ENCODE data around the gene KNSTRN.

The KNSTRN gene

GRCh38 chr15:40345867-40346578 lies 36.5 kb upstream of the KNSTRN start:
- no peak for DNase-seq (ENCODE audit: low read depth)

GRCh38 chr15:40346579-40347558 lies 35.7 kb upstream of the KNSTRN start:
- no peak for DNase-seq (ENCODE audit: low read depth)

GRCh38 chr15:40347559-40348473 lies 34.7 kb upstream of the KNSTRN start:
- no peak for DNase-seq (ENCODE audit: low read depth)

- DNase-seq (ENCODE audit: low read depth) = no peak
These were observed 34.0 kb upstream of the KNSTRN start for GRCh38 chr15:40348474-40348870.

GRCh38 chr15:40349163-40349562 lies 33.4 kb upstream of the KNSTRN start:
- no peak for DNase-seq (ENCODE audit: low read depth)

GRCh38 chr15:40352281-40352901 lies 30.1 kb upstream of the KNSTRN start:
- DNase-seq (ENCODE audit: low read depth) = no peak

- DNase-seq (ENCODE audit: low read depth) = no peak
These were observed 28.8 kb upstream of the KNSTRN start for GRCh38 chr15:40353697-40354096.

- no peak for DNase-seq (ENCODE audit: low read depth)
These were observed 27.9 kb upstream of the KNSTRN start for GRCh38 chr15:40354408-40355171.

- DNase-seq (ENCODE audit: low read depth) = no peak
These were observed 26.4 kb upstream of the KNSTRN start for GRCh38 chr15:40355976-40356585.

- no peak for DNase-seq (ENCODE audit: low read depth)
These were observed 25.3 kb upstream of the KNSTRN start for GRCh38 chr15:40357246-40357645.

GRCh38 chr15:40357723-40358470 lies 24.6 kb upstream of the KNSTRN start, which contains the start of gene DISP2:
Gene DISP2 (plus strand): TSS chr15:40358219. CDS start chr15:40358322, 103 bp downstream.
- peak; percentile 76 for DNase-seq (ENCODE audit: low read depth)

- DNase-seq (ENCODE audit: low read depth) = no peak
These were observed 23.8 kb upstream of the KNSTRN start for GRCh38 chr15:40358471-40359353.

GRCh38 chr15:40360015-40360414 lies 22.5 kb upstream of the KNSTRN start:
- no peak for DNase-seq (ENCODE audit: low read depth)

GRCh38 chr15:40361640-40362039 lies 20.9 kb upstream of the KNSTRN start:
- no peak for DNase-seq (ENCODE audit: low read depth)

GRCh38 chr15:40363611-40364010 lies 18.9 kb upstream of the KNSTRN start:
- no peak for DNase-seq (ENCODE audit: low read depth)

GRCh38 chr15:40364251-40364650 lies 18.3 kb upstream of the KNSTRN start:
- DNase-seq (ENCODE audit: low read depth) = no peak

GRCh38 chr15:40365016-40365415 lies 17.5 kb upstream of the KNSTRN start:
- no peak for DNase-seq (ENCODE audit: low read depth)

Measured in stimulated activated CD8-positive, alpha-beta memory T cell treated with anti-CD3 and anti-CD28 coated beads, Interleukin-7, amount 100 ng/mL, for 24 hours (primary cell).